Osteoblast (primary cell): Measurements from ENCODE around the gene CXCL11. TPM values are rescaled to one million over a fixed set of nuclear protein-coding genes. Genes with fewer than 3 reads are reported as not detected.
A peak's percentile ranks its signal among the peaks of the same experiment; 100 is the strongest.

Experiments used
- DNase-seq: peaks from one replicate; pipeline ENCODE4 v3.0.0; 2011; ENCODE audit warnings: low spot score, mixed read lengths; ENCODE audit not compliant: insufficient read length; ENCODE audit errors: missing footprints
- H2AFZ ChIP-seq: 2 replicates; pipeline ENCODE4 v1.6.0; 2011; ENCODE audit warnings: mild to moderate bottlenecking, low read length
- H3K27ac ChIP-seq: 2 replicates; pipeline ENCODE4 v1.5.1; 2011; ENCODE audit warnings: mild to moderate bottlenecking, low read depth, low read length, moderate library complexity
- H3K27me3 ChIP-seq: 2 replicates; pipeline ENCODE4 v1.6.0; 2012; ENCODE audit warnings: mild to moderate bottlenecking, control low read depth, inconsistent platforms, low read length, moderate library complexity; ENCODE audit not compliant: insufficient read depth
- H3K36me3 ChIP-seq: 2 replicates; pipeline ENCODE4 v1.5.1; 2011; ENCODE audit warnings: mild to moderate bottlenecking, low read length, control low read depth, moderate library complexity; ENCODE audit not compliant: insufficient read depth
- H3K4me1 ChIP-seq: 2 replicates; pipeline ENCODE4 v1.5.1; 2011; ENCODE audit warnings: mild to moderate bottlenecking, low read length, control low read depth, moderate library complexity; ENCODE audit not compliant: insufficient read depth
- H3K4me2 ChIP-seq: 2 replicates; pipeline ENCODE4 v1.6.0; 2011; ENCODE audit warnings: mild to moderate bottlenecking, low read length; ENCODE audit not compliant: insufficient read depth
- H3K4me3 ChIP-seq: fragments of 200-600 bp; sonication (generic); 3 replicates; pipeline ENCODE4 v1.5.1; 2012; ENCODE audit warnings: mild to moderate bottlenecking, low read length, inconsistent platforms; ENCODE audit not compliant: insufficient read depth
- H3K79me2 ChIP-seq: 2 replicates; pipeline ENCODE4 v1.6.0; 2012; ENCODE audit warnings: mild to moderate bottlenecking, low read length, control low read depth, inconsistent platforms; ENCODE audit not compliant: insufficient read depth
- H3K9me3 ChIP-seq: 2 replicates; pipeline ENCODE4 v1.5.1; 2011; ENCODE audit warnings: low read depth, low read length, control low read depth
- H4K20me1 ChIP-seq: 2 replicates; pipeline ENCODE4 v1.6.0; 2012; ENCODE audit warnings: mild to moderate bottlenecking, low read length, control low read depth; ENCODE audit not compliant: insufficient read depth
- CTCF ChIP-seq: IDR thresholded peaks from 2 replicates; pipeline ENCODE4 v1.5.1; 2011; ENCODE audit warnings: mild to moderate bottlenecking, low read depth, low read length, moderate library complexity; ENCODE audit errors: extremely low read depth
- total RNA-seq: library from RNA; depleted of rRNA; stranded (reverse); fragments of >200 nt; gene quantifications from 2 replicates; pipeline ENCODE4 v1.2.3, GENCODE V29; 2012

The CXCL11 gene
- total RNA-seq, 1 donor: not detected

GRCh38 chr4:76074993-76075600, 39.2 kb upstream of the CXCL11 start:
- Histone ChIP-seq H2AFZ (no peak overlapping the region), H3K4me1 (no peaks in the 10 kb centered on the region), H3K9me3 (no peaks in the 10 kb centered on the region), H3K4me2 (no peak overlapping the region), H3K36me3 (no peaks in the 10 kb centered on the region), H3K27ac (no peak overlapping the region), H4K20me1 (no peaks in the 10 kb centered on the region), H3K27me3 (peaks cover 2% of the 10 kb centered on the region), H3K4me3 (no peak overlapping the region), H3K79me2 (no peaks in the 10 kb centered on the region)
- TF ChIP-seq CTCF: no peak
- no peak for DNase-seq

GRCh38 chr4:76074468-76074867, 38.6 kb upstream of the CXCL11 start, which contains the start of gene ART3:
Gene ART3 (plus strand): TSS chr4:76074709. CDS start chr4:76075890, 1,181 bp downstream.
- H3K79me2 ChIP-seq: no peaks in the 10 kb centered on the region
- no peak for TF ChIP-seq CTCF

GRCh38 chr4:76072760-76073159, 36.9 kb upstream of the CXCL11 start:
- no peak for DNase-seq
- Histone ChIP-seq H3K9me3 (no peaks in the 10 kb centered on the region), H3K36me3 (no peaks in the 10 kb centered on the region), H3K4me2 (no peak overlapping the region), H3K79me2 (no peaks in the 10 kb centered on the region), H3K27me3 (no peaks in the 10 kb centered on the region), H4K20me1 (no peaks in the 10 kb centered on the region), H3K4me3 (no peak overlapping the region), H3K4me1 (no peaks in the 10 kb centered on the region), H2AFZ (no peak overlapping the region), H3K27ac (no peak overlapping the region)
- TF ChIP-seq CTCF: no peak

More at GRCh38 chr4:76074468-76074867, 38.6 kb upstream of the CXCL11 start, which contains the start of gene ART3:
- Histone ChIP-seq H3K27ac (no peak within 1 kb of the TSS), H3K36me3 (no peaks in the 10 kb centered on the region), H3K9me3 (no peaks in the 10 kb centered on the region), H3K4me2 (no peak within 1 kb of the TSS), H3K27me3 (peaks cover 2% of the 10 kb centered on the region), H3K4me3 (no peak within 1 kb of the TSS), H3K4me1 (no peaks in the 10 kb centered on the region), H2AFZ (no peak within 1 kb of the TSS), H4K20me1 (no peaks in the 10 kb centered on the region)
- no peak for DNase-seq

- no peaks in the 10 kb centered on the region for H3K4me1 ChIP-seq
- no peak overlapping the region for H2AFZ ChIP-seq
- DNase-seq: peak; percentile 63
- no peaks in the 10 kb centered on the region for H4K20me1 ChIP-seq
- H3K4me2 ChIP-seq: no peak overlapping the region
- H3K4me3 ChIP-seq: no peak overlapping the region
- H3K79me2 ChIP-seq: no peaks in the 10 kb centered on the region
- no peaks in the 10 kb centered on the region for H3K27me3 ChIP-seq
- no peaks in the 10 kb centered on the region for H3K36me3 ChIP-seq
- no peak overlapping the region for H3K27ac ChIP-seq
- H3K9me3 ChIP-seq: no peaks in the 10 kb centered on the region
- peak; percentile 92 for TF ChIP-seq CTCF
These were observed 31.9 kb upstream of the CXCL11 start for GRCh38 chr4:76067652-76068286.
